Measurements from ENCODE around the gene XPO5. TPM values are rescaled to one million over a fixed set of nuclear protein-coding genes. Genes with fewer than 3 reads are reported as not detected.
"Not testable (repeated sequence)": the region's sequence is repeated elsewhere in the genome, so short reads cannot be mapped to it uniquely, and the experiment has no call there.

XPO5 gene
- total RNA-seq, 2 experiments from 2014 or later, result 58.5 to 74.9 TPM

GRCh38 chr6:43540507-43540906, 35.3 kb downstream of the XPO5 start:
- CTCF ChIA-PET (ENCODE audit: unreplicated experiment), result no interaction called here
- no TSS peak for BruUV-seq (replicated peaks)

GRCh38 chr6:43539409-43539808, 36.4 kb downstream of the XPO5 start:
- H3K4me2 ChIP-seq (ENCODE audit: low read length); BruUV-seq (replicated peaks); H3K9me3 ChIP-seq (ENCODE audit: low read length); DNase-seq (ENCODE audit: low spot score); H3K27ac ChIP-seq (ENCODE audit: low read depth, low read length, poor library complexity, severe bottlenecking); CTCF ChIA-PET (ENCODE audit: unreplicated experiment); H2AFZ ChIP-seq (ENCODE audit: low read length); H3K4me3 ChIP-seq (ENCODE audit: low read depth, low read length, poor library complexity, severe bottlenecking); H4K20me1 ChIP-seq (ENCODE audit: insufficient read depth, low read length); intact Hi-C loops (cut with micrococcal nuclease; ENCODE audit: unreplicated experiment); H3K4me1 ChIP-seq (ENCODE audit: insufficient read depth, low read length, poor library complexity, severe bottlenecking); H3K9me2 ChIP-seq (ENCODE audit: insufficient read depth, low read length); H3K79me2 ChIP-seq (ENCODE audit: insufficient read depth, low read depth, low read length): not testable (repeated sequence)
- POLR2A ChIA-PET, result interaction anchor here (0.7 kb wide), 1 partner anchor 157 kb away, joined by 3 read pairs; no protein-coding TSS in a partner anchor
- H3K36me3 ChIP-seq (ENCODE audit: insufficient read depth, low read length), result peaks cover 89% of the 10 kb centered on the region

More at GRCh38 chr6:43540507-43540906, 35.3 kb downstream of the XPO5 start:
- POLR2A ChIA-PET, result interaction anchor here (0.7 kb wide), 1 partner anchor 610 kb away, joined by 3 read pairs; no protein-coding TSS in a partner anchor
- DNase-seq (ENCODE audit: low spot score), result no peak
- intact Hi-C loops (cut with micrococcal nuclease; ENCODE audit: unreplicated experiment), result loop anchor here (10.0 kb wide), 1 partner anchor 64 kb away; no protein-coding TSS in a partner anchor
- Histone ChIP-seq H3K27ac (ENCODE audit: low read depth, low read length, poor library complexity, severe bottlenecking) (no peak overlapping the region), H3K4me1 (ENCODE audit: insufficient read depth, low read length, poor library complexity, severe bottlenecking) (no peaks in the 10 kb centered on the region), H3K79me2 (ENCODE audit: insufficient read depth, low read depth, low read length) (no peaks in the 10 kb centered on the region), H3K4me2 (ENCODE audit: low read length) (no peak overlapping the region), H3K9me3 (ENCODE audit: low read length) (no peaks in the 10 kb centered on the region), H3K4me3 (ENCODE audit: low read depth, low read length, poor library complexity, severe bottlenecking) (no peak overlapping the region), H2AFZ (ENCODE audit: low read length) (no peak overlapping the region), H3K9me2 (ENCODE audit: insufficient read depth, low read length) (no peaks in the 10 kb centered on the region), H4K20me1 (ENCODE audit: insufficient read depth, low read length) (no peaks in the 10 kb centered on the region), H3K36me3 (ENCODE audit: insufficient read depth, low read length) (peaks cover 92% of the 10 kb centered on the region)
- TF ChIP-seq CTCF (conservative IDR thresholded peaks at IDR 0.05; ENCODE audit: low read length), result no peak

DNA sequence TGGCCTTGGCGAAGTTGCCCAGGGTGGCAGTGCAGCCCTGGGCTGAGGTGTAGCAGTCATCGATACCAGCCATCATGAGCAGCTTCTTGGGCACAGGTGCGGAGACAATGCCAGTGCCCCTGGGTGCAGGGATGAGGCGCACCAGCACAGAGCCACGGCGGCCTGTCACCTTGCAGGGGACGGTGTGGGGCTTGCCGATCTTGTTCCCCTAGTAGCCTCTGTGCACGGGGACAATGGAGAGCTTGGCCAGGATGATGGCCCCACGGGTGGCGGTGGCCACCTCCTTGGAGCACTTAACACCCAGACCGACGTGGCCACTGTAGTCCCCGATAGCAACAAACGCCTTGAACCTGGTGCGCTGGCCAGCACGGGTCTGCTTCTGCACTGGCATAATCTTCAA, 36.9 kb downstream of the XPO5 start:
- BruUV-seq (replicated peaks); H4K20me1 ChIP-seq (ENCODE audit: insufficient read depth, low read length); H3K9me3 ChIP-seq (ENCODE audit: low read length); CTCF ChIA-PET (ENCODE audit: unreplicated experiment); DNase-seq (ENCODE audit: low spot score); H3K4me3 ChIP-seq (ENCODE audit: low read depth, low read length, poor library complexity, severe bottlenecking); H3K79me2 ChIP-seq (ENCODE audit: insufficient read depth, low read depth, low read length); H3K4me1 ChIP-seq (ENCODE audit: insufficient read depth, low read length, poor library complexity, severe bottlenecking); H3K9me2 ChIP-seq (ENCODE audit: insufficient read depth, low read length); H3K27ac ChIP-seq (ENCODE audit: low read depth, low read length, poor library complexity, severe bottlenecking); H3K4me2 ChIP-seq (ENCODE audit: low read length); H2AFZ ChIP-seq (ENCODE audit: low read length); intact Hi-C loops (cut with micrococcal nuclease; ENCODE audit: unreplicated experiment): not testable (repeated sequence)
- H3K36me3 ChIP-seq (ENCODE audit: insufficient read depth, low read length), result peaks cover 89% of the 10 kb centered on the region
- POLR2A ChIA-PET, result interaction anchor here (0.7 kb wide), 1 partner anchor 157 kb away, joined by 3 read pairs; no protein-coding TSS in a partner anchor

GRCh38 chr6:43532201-43532600, 43.6 kb downstream of the XPO5 start:
- TF ChIP-seq EZH2phosphoT487 (IDR thresholded peaks at IDR 0.05; ENCODE audit: borderline replicate concordance, low read depth, low read length) (no peak), CTCF (conservative IDR thresholded peaks at IDR 0.05; ENCODE audit: low read length) (no peak)
- H3K4me3 ChIP-seq (ENCODE audit: low read depth, low read length, poor library complexity, severe bottlenecking), result no peak overlapping the region
- BruUV-seq (replicated peaks), result no TSS peak
- no peak overlapping the region for H3K27ac ChIP-seq (ENCODE audit: low read depth, low read length, poor library complexity, severe bottlenecking)
- ChIA-PET POLR2A (interaction anchor here (0.5 to 1.5 kb wide), 5 partner anchors 13 to 188 kb away, joined by 3 to 5 read pairs (median 3); no protein-coding TSS in a partner anchor), CTCF (ENCODE audit: unreplicated experiment) (no interaction called here)
- H3K9me2 ChIP-seq (ENCODE audit: insufficient read depth, low read length), result no peaks in the 10 kb centered on the region
- no peak for DNase-seq (ENCODE audit: low spot score)
- no peaks in the 10 kb centered on the region for H4K20me1 ChIP-seq (ENCODE audit: insufficient read depth, low read length)
- no peaks in the 10 kb centered on the region for H3K9me3 ChIP-seq (ENCODE audit: low read length)
- no peaks in the 10 kb centered on the region for H3K4me1 ChIP-seq (ENCODE audit: insufficient read depth, low read length, poor library complexity, severe bottlenecking)
- intact Hi-C loops (cut with micrococcal nuclease; ENCODE audit: unreplicated experiment), result no loop called here
- no peaks in the 10 kb centered on the region for H3K79me2 ChIP-seq (ENCODE audit: insufficient read depth, low read depth, low read length)
- no peak overlapping the region for H3K4me2 ChIP-seq (ENCODE audit: low read length)
- no peak overlapping the region for H2AFZ ChIP-seq (ENCODE audit: low read length)
- peaks cover 89% of the 10 kb centered on the region for H3K36me3 ChIP-seq (ENCODE audit: insufficient read depth, low read length)

Measured in OCI-LY7 (cell line).